Measurements from ENCODE around the gene GTF3C1.

DNA sequence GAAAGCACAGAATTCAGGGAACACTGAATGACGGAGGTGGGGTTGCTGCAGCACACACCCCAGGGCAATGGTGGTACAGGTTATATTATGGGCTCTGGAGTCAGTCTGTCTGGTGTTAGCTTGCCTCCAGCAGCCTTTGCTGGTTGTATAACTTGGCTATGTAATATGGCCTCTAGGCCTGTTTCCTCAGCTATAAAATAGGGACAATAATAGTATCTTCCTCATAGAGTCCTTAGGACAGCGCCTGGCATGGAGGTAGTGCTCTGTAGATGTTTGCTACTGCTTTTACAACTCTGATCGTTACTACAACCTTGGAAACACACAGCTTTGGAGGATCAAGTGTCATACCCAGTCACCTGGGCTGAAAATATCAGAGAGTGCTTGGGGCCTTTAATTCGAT, 31.5 kb downstream of the GTF3C1 start:
- TF ChIP-seq, protein P1, sequence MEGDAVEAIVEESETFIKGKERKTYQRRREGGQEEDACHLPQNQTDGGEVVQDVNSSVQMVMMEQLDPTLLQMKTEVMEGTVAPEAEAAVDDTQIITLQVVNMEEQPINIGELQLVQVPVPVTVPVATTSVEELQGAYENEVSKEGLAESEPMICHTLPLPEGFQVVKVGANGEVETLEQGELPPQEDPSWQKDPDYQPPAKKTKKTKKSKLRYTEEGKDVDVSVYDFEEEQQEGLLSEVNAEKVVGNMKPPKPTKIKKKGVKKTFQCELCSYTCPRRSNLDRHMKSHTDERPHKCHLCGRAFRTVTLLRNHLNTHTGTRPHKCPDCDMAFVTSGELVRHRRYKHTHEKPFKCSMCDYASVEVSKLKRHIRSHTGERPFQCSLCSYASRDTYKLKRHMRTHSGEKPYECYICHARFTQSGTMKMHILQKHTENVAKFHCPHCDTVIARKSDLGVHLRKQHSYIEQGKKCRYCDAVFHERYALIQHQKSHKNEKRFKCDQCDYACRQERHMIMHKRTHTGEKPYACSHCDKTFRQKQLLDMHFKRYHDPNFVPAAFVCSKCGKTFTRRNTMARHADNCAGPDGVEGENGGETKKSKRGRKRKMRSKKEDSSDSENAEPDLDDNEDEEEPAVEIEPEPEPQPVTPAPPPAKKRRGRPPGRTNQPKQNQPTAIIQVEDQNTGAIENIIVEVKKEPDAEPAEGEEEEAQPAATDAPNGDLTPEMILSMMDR (IDR thresholded peaks at IDR 0.05) = no peak
- TF ChIP-seq POLR2AphosphoS5 (IDR thresholded peaks at IDR 0.05) (no peak), POLR2A (IDR thresholded peaks at IDR 0.05) (no peak)
